WTC11 (cell line): ENCODE data around the gene PHPT1. TPM values are rescaled to one million over a fixed set of nuclear protein-coding genes. Genes with fewer than 3 reads are reported as not detected.
"Not testable (repeated sequence)": the region's sequence is repeated elsewhere in the genome, so short reads cannot be mapped to it uniquely, and the experiment has no call there.

Source experiments
- ATAC-seq: fragments of 200-7000 bp; cut with Tn5 transposase; 2 replicates; pipeline ENCODE4 v1.10.0; 2021; ENCODE audit warnings: mild to moderate bottlenecking, moderate library complexity
- CTCF ChIA-PET: fragments of 300-600 bp; sonication (Branson Sonifier 250); formaldehyde crosslinking; loops from one replicate; lab custom pipeline; 2021; ENCODE audit warnings: antibody characterized with exemption; lab: Charles Lee
- POLR2A ChIA-PET: fragments of 350-600 bp; sonication (Branson Sonifier 250); formaldehyde crosslinking; loops from one replicate; lab custom pipeline; 2021; ENCODE audit warnings: antibody characterized with exemption; lab: Charles Lee
- DNase-seq: peaks from one replicate; pipeline ENCODE4 v3.0.0; 2021; ENCODE audit warnings: low spot score
- H3K27ac Mint-ChIP-seq: 2 replicates; pipeline ENCODE4 v1.8.0; 2021; ENCODE audit warnings: mixed read lengths
- H3K27me3 Mint-ChIP-seq: 2 replicates; pipeline ENCODE4 v1.8.0; 2021; ENCODE audit warnings: low read depth, mild to moderate bottlenecking, moderate library complexity, mixed read lengths
- H3K36me3 Mint-ChIP-seq: 2 replicates; pipeline ENCODE4 v1.8.0; 2021; ENCODE audit warnings: mixed read lengths
- H3K4me1 Mint-ChIP-seq: 2 replicates; pipeline ENCODE4 v1.8.0; 2022; ENCODE audit warnings: mixed read lengths
- H3K4me3 Mint-ChIP-seq: 2 replicates; pipeline ENCODE4 v1.8.0; 2021; ENCODE audit warnings: mild to moderate bottlenecking, moderate library complexity, mixed read lengths
- H3K9me3 Mint-ChIP-seq: 2 replicates; pipeline ENCODE4 v1.8.0; 2021; ENCODE audit warnings: mixed read lengths
- CREB1 ChIP-seq: sonication (generic); formaldehyde crosslinking; IDR thresholded peaks from 2 replicates; pipeline ENCODE4 v1.8.0; 2023; ENCODE audit warnings: mild to moderate bottlenecking, missing genetic modification reagents
- EMX1 ChIP-seq: fragments of 250-450 bp; sonication (Bioruptor Pico); IDR thresholded peaks from 2 replicates; pipeline ENCODE4 v1.8.0; 2021; ENCODE audit warnings: mild to moderate bottlenecking
- GABPB1 ChIP-seq: sonication (generic); formaldehyde crosslinking; IDR thresholded peaks from 2 replicates; pipeline ENCODE4 v1.8.1; 2023; ENCODE audit warnings: mild to moderate bottlenecking, missing genetic modification reagents
- GTF2I ChIP-seq: fragments of 250-450 bp; sonication (Bioruptor Pico); conservative IDR thresholded peaks from 2 replicates; pipeline ENCODE4 v1.4.0; 2021; ENCODE audit warnings: mild to moderate bottlenecking
- IRF2 ChIP-seq: sonication (generic); formaldehyde crosslinking; IDR thresholded peaks from 2 replicates; pipeline ENCODE4 v1.8.0; 2022; ENCODE audit warnings: low read depth, missing genetic modification reagents, borderline replicate concordance
- MYBL2 ChIP-seq: sonication (generic); formaldehyde crosslinking; IDR thresholded peaks from 2 replicates; pipeline ENCODE4 v1.8.1; 2023; ENCODE audit warnings: mild to moderate bottlenecking, moderate library complexity, missing genetic modification reagents
- NFE2L1 ChIP-seq: sonication (generic); formaldehyde crosslinking; IDR thresholded peaks from 2 replicates; pipeline ENCODE4 v1.8.1; 2023; ENCODE audit warnings: missing genetic modification reagents
- SP1 ChIP-seq: sonication (generic); formaldehyde crosslinking; conservative IDR thresholded peaks from 2 replicates; pipeline ENCODE4 v1.8.1; 2022; ENCODE audit warnings: missing genetic modification reagents
- ZBTB21 ChIP-seq: sonication (generic); formaldehyde crosslinking; IDR thresholded peaks from 2 replicates; pipeline ENCODE4 v1.8.1; 2023; ENCODE audit warnings: mild to moderate bottlenecking, missing genetic modification reagents, borderline replicate concordance
- ZNF671 ChIP-seq: fragments of 250-450 bp; sonication (Bioruptor Pico); IDR thresholded peaks from 2 replicates; pipeline ENCODE4 v1.8.0; 2021; ENCODE audit warnings: mild to moderate bottlenecking
- total RNA-seq: library from RNA; stranded (reverse); gene quantifications from 3 replicates; pipeline ENCODE4 v1.2.3, GENCODE V29; 2021
- TF ChIP-seq, protein P1 (sequence below): sonication (generic); formaldehyde crosslinking; IDR thresholded peaks from 2 replicates; pipeline ENCODE4 v1.8.0; 2023; ENCODE audit warnings: missing genetic modification reagents, mild to moderate bottlenecking, borderline replicate concordance
- TF ChIP-seq, protein P2 (sequence below): sonication (generic); formaldehyde crosslinking; IDR thresholded peaks from 2 replicates; pipeline ENCODE4 v1.8.0; 2023; ENCODE audit warnings: mild to moderate bottlenecking, missing genetic modification reagents
- TF ChIP-seq, protein P3 (sequence below): sonication (generic); formaldehyde crosslinking; IDR thresholded peaks from 2 replicates; pipeline ENCODE4 v1.8.1; 2022; ENCODE audit warnings: mild to moderate bottlenecking, missing genetic modification reagents, moderate library complexity, borderline replicate concordance
- TF ChIP-seq, protein P4 (sequence below): sonication (generic); formaldehyde crosslinking; IDR thresholded peaks from 2 replicates; pipeline ENCODE4 v1.8.1; 2022; ENCODE audit warnings: missing genetic modification reagents, borderline replicate concordance
- TF ChIP-seq, protein P5 (sequence below): sonication (generic); formaldehyde crosslinking; conservative IDR thresholded peaks from 2 replicates; pipeline ENCODE4 v1.8.1; 2022; ENCODE audit warnings: mild to moderate bottlenecking, missing genetic modification reagents
- TF ChIP-seq, protein P6 (sequence below): sonication (generic); formaldehyde crosslinking; IDR thresholded peaks from 2 replicates; pipeline ENCODE4 v1.8.0; 2023; ENCODE audit warnings: missing genetic modification reagents

PHPT1 gene
- total RNA-seq, 1 experiment from 2014 or later: 138 TPM

DNA sequence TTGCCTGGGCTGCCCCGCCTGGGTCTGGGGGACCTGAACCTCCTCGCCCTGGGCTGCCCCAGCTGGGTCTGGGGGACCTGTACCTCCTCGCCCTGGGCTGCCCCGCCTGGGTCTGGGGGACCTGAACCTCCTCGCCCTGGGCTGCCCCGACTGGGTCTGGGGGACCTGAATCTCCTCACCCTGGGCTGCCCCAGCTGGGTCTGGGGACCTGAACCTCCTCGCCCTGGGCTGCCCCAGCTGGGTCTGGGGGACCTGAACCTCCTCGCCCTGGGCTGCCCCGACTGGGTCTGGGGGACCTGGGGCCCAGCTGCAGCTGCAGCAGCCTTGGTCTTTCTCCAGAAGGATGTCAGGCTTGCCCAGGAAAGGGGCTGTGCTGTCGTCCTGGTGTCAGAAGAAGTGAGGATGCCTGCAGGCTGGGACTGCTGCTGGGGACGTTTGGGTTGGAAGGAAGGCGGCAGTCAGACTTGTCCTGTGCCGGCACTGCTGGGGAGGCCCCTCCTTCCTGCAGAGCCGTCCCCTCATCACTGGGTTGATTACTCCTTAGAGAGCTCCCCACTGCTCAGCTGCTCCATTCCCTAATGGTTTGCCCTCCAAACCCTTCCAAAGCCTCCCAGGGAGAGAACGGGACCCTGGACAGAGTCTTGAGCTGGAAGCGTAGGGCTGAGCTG, 15.7 kb upstream of the PHPT1 start:
- not testable (repeated sequence) for H3K27me3 Mint-ChIP-seq, H3K9me3 Mint-ChIP-seq, DNase-seq, H3K4me1 Mint-ChIP-seq, H3K4me3 Mint-ChIP-seq, ATAC-seq
- H3K27ac Mint-ChIP-seq: peak overlapping the region; percentile 26; the same call in 1 of the 2 replicates
- peaks cover 30% of the 10 kb centered on the region for H3K36me3 Mint-ChIP-seq
- POLR2A ChIA-PET: interaction anchor here (0.7 kb wide), 1 partner anchor 22 kb away, joined by 3 read pairs; no protein-coding TSS in a partner anchor
- CTCF ChIA-PET: interaction anchor here (1.4 to 1.5 kb wide), 2 partner anchors 9 to 234 kb away, joined by 3 read pairs; partner anchors contain the start of gene AJM1

DNA sequence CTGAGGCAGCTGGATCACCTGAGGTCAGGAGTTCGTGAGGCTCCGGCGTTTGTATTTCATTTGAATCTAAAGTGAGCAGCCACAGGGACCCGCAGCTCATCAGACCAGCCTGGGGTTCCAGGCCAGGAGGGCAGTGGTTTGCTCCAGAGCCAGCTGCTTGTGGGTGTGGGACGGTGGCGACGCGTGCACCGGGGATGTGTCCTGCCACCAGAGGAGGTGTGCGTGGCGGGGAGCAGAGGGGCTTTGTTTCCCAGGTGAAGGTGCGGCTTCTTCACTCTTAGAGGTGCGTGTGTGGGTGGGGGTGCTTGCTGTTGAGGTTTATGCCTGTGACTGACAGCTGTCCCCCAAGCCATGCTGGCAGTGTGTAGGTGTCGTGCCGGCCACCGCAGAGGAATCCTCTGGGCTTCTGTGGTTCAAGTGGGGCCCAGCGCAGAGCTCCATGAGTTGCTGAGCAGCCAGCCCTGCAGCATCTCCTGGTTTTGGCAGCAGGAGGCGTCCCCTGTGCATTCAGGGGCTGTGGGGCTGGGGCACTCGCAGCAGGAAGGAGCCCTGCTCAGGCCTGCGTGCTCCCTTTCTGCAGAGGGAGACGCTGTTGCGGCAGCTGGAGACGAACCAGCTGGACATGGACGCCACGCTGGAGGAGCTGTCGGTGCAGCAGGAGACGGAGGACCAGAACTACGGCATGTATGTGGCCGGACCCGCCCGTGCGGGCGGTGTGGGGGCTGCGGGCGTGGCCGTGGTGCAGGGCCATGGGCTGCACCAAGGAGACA, 13.9 kb upstream of the PHPT1 start:
- DNase-seq: no peak
- no peaks in the 10 kb centered on the region for H3K27me3 Mint-ChIP-seq
- H3K4me1 Mint-ChIP-seq: peaks cover 5% of the 10 kb centered on the region
- no peaks in the 10 kb centered on the region for H3K9me3 Mint-ChIP-seq
- peaks cover 19% of the 10 kb centered on the region; the same call in 1 of the 2 replicates for H3K36me3 Mint-ChIP-seq
- H3K27ac Mint-ChIP-seq: no peak overlapping the region
- POLR2A ChIA-PET: interaction anchor here (1.3 kb wide), 1 partner anchor 12 kb away, joined by 4 read pairs; no protein-coding TSS in a partner anchor
- ATAC-seq: no peak
- TF ChIP-seq NFE2L1 (CRISPR knock-in tag) (no peak), ZBTB21 (no peak), IRF2 (CRISPR knock-in tag) (no peak), EMX1 (CRISPR knock-in tag) (no peak)
- TF ChIP-seq, protein P1, sequence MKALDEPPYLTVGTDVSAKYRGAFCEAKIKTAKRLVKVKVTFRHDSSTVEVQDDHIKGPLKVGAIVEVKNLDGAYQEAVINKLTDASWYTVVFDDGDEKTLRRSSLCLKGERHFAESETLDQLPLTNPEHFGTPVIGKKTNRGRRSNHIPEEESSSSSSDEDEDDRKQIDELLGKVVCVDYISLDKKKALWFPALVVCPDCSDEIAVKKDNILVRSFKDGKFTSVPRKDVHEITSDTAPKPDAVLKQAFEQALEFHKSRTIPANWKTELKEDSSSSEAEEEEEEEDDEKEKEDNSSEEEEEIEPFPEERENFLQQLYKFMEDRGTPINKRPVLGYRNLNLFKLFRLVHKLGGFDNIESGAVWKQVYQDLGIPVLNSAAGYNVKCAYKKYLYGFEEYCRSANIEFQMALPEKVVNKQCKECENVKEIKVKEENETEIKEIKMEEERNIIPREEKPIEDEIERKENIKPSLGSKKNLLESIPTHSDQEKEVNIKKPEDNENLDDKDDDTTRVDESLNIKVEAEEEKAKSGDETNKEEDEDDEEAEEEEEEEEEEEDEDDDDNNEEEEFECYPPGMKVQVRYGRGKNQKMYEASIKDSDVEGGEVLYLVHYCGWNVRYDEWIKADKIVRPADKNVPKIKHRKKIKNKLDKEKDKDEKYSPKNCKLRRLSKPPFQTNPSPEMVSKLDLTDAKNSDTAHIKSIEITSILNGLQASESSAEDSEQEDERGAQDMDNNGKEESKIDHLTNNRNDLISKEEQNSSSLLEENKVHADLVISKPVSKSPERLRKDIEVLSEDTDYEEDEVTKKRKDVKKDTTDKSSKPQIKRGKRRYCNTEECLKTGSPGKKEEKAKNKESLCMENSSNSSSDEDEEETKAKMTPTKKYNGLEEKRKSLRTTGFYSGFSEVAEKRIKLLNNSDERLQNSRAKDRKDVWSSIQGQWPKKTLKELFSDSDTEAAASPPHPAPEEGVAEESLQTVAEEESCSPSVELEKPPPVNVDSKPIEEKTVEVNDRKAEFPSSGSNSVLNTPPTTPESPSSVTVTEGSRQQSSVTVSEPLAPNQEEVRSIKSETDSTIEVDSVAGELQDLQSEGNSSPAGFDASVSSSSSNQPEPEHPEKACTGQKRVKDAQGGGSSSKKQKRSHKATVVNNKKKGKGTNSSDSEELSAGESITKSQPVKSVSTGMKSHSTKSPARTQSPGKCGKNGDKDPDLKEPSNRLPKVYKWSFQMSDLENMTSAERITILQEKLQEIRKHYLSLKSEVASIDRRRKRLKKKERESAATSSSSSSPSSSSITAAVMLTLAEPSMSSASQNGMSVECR (CRISPR knock-in tag): no peak
- CTCF ChIA-PET: interaction anchor here (0.7 to 1.6 kb wide), 7 partner anchors 9 to 232 kb away, joined by 3 to 10 read pairs (median 4); no protein-coding TSS in a partner anchor
- no peak overlapping the region for H3K4me3 Mint-ChIP-seq

DNA sequence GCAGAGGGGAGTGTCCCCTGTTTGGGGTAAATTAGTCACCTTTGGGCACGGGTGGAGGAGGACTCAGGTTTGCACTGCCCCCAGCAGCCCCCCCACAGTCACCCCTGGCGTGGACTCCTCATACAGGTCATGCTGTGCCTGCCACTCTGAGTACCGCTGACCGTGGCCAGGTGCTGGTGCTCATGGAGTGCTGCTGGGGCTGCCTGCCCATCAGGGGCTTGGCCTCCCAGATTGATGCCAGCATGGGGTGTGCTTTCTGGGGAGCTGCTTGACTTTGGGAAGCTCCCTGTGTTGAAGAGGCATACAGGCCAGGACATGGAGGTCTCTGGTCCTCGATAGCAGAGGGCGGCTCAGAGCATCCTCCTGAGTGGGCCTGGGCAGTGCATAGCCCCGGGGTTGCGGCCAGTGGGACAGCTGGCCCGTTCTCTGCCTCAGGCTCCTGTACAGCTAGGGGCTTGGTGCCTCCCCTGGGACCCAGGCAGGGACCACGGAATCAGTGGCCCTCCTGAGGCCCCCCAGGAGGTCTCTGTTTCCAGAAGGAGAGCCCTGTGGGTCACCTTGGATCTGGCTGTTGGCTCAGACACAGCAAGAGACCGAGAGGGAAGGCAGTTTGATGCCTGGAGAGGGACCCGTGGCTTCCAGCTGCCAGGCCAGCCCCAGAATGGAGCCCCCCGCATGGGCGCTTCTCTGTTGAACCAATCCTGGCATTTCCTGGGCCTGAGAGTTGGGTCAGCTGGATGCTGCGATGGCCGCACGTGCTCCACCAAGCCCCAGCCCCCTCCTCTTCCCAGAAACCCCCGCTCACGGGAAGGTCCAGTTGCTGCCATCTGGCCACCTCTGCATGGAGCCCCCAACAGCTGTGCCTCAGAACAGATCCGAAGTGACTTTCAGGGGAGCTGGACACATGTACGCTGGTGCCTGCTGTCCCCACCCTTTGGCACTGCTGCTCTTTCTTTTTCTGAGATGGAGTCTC, 13.0 kb upstream of the PHPT1 start:
- H3K4me3 Mint-ChIP-seq: no peak overlapping the region
- no peak for ATAC-seq
- H3K27me3 Mint-ChIP-seq: no peaks in the 10 kb centered on the region
- peaks cover 15% of the 10 kb centered on the region; the same call in 1 of the 2 replicates for H3K36me3 Mint-ChIP-seq
- no peaks in the 10 kb centered on the region for H3K9me3 Mint-ChIP-seq
- peaks cover 10% of the 10 kb centered on the region for H3K4me1 Mint-ChIP-seq
- CTCF ChIA-PET: interaction anchor here (0.8 to 1.6 kb wide), 4 partner anchors 8 to 199 kb away, joined by 3 to 10 read pairs (median 4); no protein-coding TSS in a partner anchor
- POLR2A ChIA-PET: interaction anchor here (1.3 kb wide), 1 partner anchor 11 kb away, joined by 4 read pairs; no protein-coding TSS in a partner anchor
- H3K27ac Mint-ChIP-seq: no peak overlapping the region
- no peak for DNase-seq
- TF ChIP-seq, protein P2, sequence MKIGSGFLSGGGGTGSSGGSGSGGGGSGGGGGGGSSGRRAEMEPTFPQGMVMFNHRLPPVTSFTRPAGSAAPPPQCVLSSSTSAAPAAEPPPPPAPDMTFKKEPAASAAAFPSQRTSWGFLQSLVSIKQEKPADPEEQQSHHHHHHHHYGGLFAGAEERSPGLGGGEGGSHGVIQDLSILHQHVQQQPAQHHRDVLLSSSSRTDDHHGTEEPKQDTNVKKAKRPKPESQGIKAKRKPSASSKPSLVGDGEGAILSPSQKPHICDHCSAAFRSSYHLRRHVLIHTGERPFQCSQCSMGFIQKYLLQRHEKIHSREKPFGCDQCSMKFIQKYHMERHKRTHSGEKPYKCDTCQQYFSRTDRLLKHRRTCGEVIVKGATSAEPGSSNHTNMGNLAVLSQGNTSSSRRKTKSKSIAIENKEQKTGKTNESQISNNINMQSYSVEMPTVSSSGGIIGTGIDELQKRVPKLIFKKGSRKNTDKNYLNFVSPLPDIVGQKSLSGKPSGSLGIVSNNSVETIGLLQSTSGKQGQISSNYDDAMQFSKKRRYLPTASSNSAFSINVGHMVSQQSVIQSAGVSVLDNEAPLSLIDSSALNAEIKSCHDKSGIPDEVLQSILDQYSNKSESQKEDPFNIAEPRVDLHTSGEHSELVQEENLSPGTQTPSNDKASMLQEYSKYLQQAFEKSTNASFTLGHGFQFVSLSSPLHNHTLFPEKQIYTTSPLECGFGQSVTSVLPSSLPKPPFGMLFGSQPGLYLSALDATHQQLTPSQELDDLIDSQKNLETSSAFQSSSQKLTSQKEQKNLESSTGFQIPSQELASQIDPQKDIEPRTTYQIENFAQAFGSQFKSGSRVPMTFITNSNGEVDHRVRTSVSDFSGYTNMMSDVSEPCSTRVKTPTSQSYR (CRISPR knock-in tag): no peak
- TF ChIP-seq ZNF671 (CRISPR knock-in tag): no peak
- TF ChIP-seq, protein P3, sequence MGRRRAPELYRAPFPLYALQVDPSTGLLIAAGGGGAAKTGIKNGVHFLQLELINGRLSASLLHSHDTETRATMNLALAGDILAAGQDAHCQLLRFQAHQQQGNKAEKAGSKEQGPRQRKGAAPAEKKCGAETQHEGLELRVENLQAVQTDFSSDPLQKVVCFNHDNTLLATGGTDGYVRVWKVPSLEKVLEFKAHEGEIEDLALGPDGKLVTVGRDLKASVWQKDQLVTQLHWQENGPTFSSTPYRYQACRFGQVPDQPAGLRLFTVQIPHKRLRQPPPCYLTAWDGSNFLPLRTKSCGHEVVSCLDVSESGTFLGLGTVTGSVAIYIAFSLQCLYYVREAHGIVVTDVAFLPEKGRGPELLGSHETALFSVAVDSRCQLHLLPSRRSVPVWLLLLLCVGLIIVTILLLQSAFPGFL (CRISPR knock-in tag): no peak
- no peak for TF ChIP-seq GABPB1 (CRISPR knock-in tag)
- TF ChIP-seq, protein P4, sequence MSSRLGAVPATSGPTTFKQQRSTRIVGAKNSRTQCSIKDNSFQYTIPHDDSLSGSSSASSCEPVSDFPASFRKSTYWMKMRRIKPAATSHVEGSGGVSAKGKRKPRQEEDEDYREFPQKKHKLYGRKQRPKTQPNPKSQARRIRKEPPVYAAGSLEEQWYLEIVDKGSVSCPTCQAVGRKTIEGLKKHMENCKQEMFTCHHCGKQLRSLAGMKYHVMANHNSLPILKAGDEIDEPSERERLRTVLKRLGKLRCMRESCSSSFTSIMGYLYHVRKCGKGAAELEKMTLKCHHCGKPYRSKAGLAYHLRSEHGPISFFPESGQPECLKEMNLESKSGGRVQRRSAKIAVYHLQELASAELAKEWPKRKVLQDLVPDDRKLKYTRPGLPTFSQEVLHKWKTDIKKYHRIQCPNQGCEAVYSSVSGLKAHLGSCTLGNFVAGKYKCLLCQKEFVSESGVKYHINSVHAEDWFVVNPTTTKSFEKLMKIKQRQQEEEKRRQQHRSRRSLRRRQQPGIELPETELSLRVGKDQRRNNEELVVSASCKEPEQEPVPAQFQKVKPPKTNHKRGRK (CRISPR knock-in tag): no peak
- no peak for TF ChIP-seq CREB1 (CRISPR knock-in tag)
- TF ChIP-seq, protein P5, sequence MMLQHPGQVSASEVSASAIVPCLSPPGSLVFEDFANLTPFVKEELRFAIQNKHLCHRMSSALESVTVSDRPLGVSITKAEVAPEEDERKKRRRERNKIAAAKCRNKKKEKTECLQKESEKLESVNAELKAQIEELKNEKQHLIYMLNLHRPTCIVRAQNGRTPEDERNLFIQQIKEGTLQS (CRISPR knock-in tag): no peak
- TF ChIP-seq GTF2I (CRISPR knock-in tag): no peak
- TF ChIP-seq MYBL2: no peak
- no peak for TF ChIP-seq SP1 (CRISPR knock-in tag)
- TF ChIP-seq, protein P6, sequence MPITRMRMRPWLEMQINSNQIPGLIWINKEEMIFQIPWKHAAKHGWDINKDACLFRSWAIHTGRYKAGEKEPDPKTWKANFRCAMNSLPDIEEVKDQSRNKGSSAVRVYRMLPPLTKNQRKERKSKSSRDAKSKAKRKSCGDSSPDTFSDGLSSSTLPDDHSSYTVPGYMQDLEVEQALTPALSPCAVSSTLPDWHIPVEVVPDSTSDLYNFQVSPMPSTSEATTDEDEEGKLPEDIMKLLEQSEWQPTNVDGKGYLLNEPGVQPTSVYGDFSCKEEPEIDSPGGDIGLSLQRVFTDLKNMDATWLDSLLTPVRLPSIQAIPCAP (CRISPR knock-in tag): no peak
